ENCODE measurements around the gene KRT20. TPM values are rescaled to one million over a fixed set of nuclear protein-coding genes. Genes with fewer than 3 reads are reported as not detected.

KRT20 gene
- total and polyA plus RNA-seq, 2 of the 4 experiments (the other 2 are of a cell fraction), result not detected

- H4K8ac ChIP-seq (ENCODE audit: low read depth in 2 of 2, low read length in 2 of 2), result no peak overlapping the region
- no peak overlapping the region for H3K18ac ChIP-seq (ENCODE audit: low read depth, low read length)
- no peaks in the 10 kb centered on the region for H3K4me1 ChIP-seq (ENCODE audit: control insufficient read depth, insufficient read depth, low read length)
- WGBS, 2 experiments (ENCODE audit: extremely low coverage in 2 of 2, insufficient read length in 1 of 2), result no CpG with 5 or more reads among the region's 4 CpGs
- H3K14ac ChIP-seq (replicated peaks; ENCODE audit: low read depth, low read length), result no peak overlapping the region
- in situ Hi-C loops (cut with MboI; ENCODE audit: low sequenced_read_pairs) (no loop called here), dilution Hi-C loops (cut with HindIII; ENCODE audit: low sequenced_read_pairs, unreplicated experiment) (no loop called here), intact Hi-C loops (cut with micrococcal nuclease) (no loop called here)
- H4K20me1 ChIP-seq (ENCODE audit: insufficient read depth, low read length), result no peaks in the 10 kb centered on the region
- no peak overlapping the region for H4K91ac ChIP-seq (ENCODE audit: insufficient read depth, low read depth, low read length)
- no peak for ATAC-seq (ENCODE audit: low read depth)
- H3K56ac ChIP-seq (ENCODE audit: extremely low read depth, insufficient read depth, low read length), result no peak overlapping the region
- no peak overlapping the region for H3K23ac ChIP-seq (ENCODE audit: low read depth, low read length)
- H3K36me3 ChIP-seq (ENCODE audit: control insufficient read depth, insufficient read depth, low read length), result peaks cover 8% of the 10 kb centered on the region
- ChIA-PET POLR2A (ENCODE audit: unreplicated experiment) (no interaction called here), CTCF (interaction anchor here (0.6 kb wide), 1 partner anchor 31 kb away, joined by 4 read pairs; no protein-coding TSS in a partner anchor)
- H2BK15ac ChIP-seq (ENCODE audit: low read depth, low read length), result no peak overlapping the region
- H2AK5ac ChIP-seq (ENCODE audit: low read depth, low read length), result no peak overlapping the region
- no peak overlapping the region for H3K27ac ChIP-seq (ENCODE audit: insufficient read depth, low read length)
- no peak overlapping the region for H2BK20ac ChIP-seq (ENCODE audit: low read depth, low read length)
- H3K79me1 ChIP-seq (ENCODE audit: low read depth in 1 of 2, low read length in 2 of 2), result no peaks in the 10 kb centered on the region; a peak in 1 of 4 replicates
- H2AK9ac ChIP-seq (replicated peaks; ENCODE audit: low read depth, low read length, poor library complexity), result no peak overlapping the region
- DNase-seq, result no peak
- no TSS peak for BruUV-seq (replicated peaks)
- 0 out of 2 replicates have a peak, but pooled peaks cover 4% of the 10 kb centered on the region for H3K9me1 ChIP-seq (ENCODE audit: insufficient read depth, low read length)
- H3K27me3 ChIP-seq (ENCODE audit: control insufficient read depth, insufficient read depth, low read length), result no peaks in the 10 kb centered on the region
- no peak overlapping the region for H3K4me3 ChIP-seq (ENCODE audit: insufficient read depth, low read depth, low read length)
- H3K4me2 ChIP-seq (ENCODE audit: low read depth, low read length), result no peak overlapping the region
- no peaks in the 10 kb centered on the region for H3K9me3 ChIP-seq (ENCODE audit: control insufficient read depth, insufficient read depth, low read length)
- H2BK120ac ChIP-seq (ENCODE audit: low read depth, low read length), result no peak overlapping the region
- no peak overlapping the region for H3K9ac ChIP-seq (ENCODE audit: low read depth, low read length)
- H2AFZ ChIP-seq (replicated peaks; ENCODE audit: low read length, poor library complexity), result no peak overlapping the region
- H3K4ac ChIP-seq (ENCODE audit: low read depth, low read length), result no peak overlapping the region
- TF ChIP-seq RCOR1 (IDR thresholded peaks at IDR 0.05; ENCODE audit: insufficient replicate concordance, low read length) (no peak), MAFK (IDR thresholded peaks at IDR 0.05; ENCODE audit: low read depth, low read length) (no peak), BHLHE40 (IDR thresholded peaks at IDR 0.05; ENCODE audit: low read depth, low read length) (no peak), CTCF (conservative IDR thresholded peaks at IDR 0.05; ENCODE audit: low read depth, low read length) (no peak), SMC3 (IDR thresholded peaks at IDR 0.05; ENCODE audit: low read depth, low read length) (no peak)
- H4K5ac ChIP-seq (ENCODE audit: low read depth, low read length), result no peak overlapping the region
- no peak overlapping the region for H2BK5ac ChIP-seq (ENCODE audit: low read depth, low read length, poor library complexity, severe bottlenecking)
Observed at GRCh38 chr17:40836020-40836419, 49.0 kb downstream of the KRT20 start.
